ENCODE data around the gene OR2AJ1. TPM values are rescaled to one million over a fixed set of nuclear protein-coding genes. Genes with fewer than 3 reads are reported as not detected.

OR2AJ1 gene
- total RNA-seq, 1 donor from 2014 or later = not detected

GRCh38 chr1:247919952-247920351, 4.7 kb upstream of the OR2AJ1 start, which contains the start of gene OR2T8:
TSS of gene OR2T8 (plus strand) at chr1:247920252. CDS start at chr1:247921018, 766 bp downstream.
- no peak within 1 kb of the TSS for H3K4me3 ChIP-seq
- no peaks in the 10 kb centered on the region for H3K27me3 ChIP-seq
- H3K36me3 ChIP-seq = no peaks in the 10 kb centered on the region
- H3K9me3 ChIP-seq (ENCODE audit: low read depth) = peaks cover 15% of the 10 kb centered on the region
- TF ChIP-seq, protein P1, sequence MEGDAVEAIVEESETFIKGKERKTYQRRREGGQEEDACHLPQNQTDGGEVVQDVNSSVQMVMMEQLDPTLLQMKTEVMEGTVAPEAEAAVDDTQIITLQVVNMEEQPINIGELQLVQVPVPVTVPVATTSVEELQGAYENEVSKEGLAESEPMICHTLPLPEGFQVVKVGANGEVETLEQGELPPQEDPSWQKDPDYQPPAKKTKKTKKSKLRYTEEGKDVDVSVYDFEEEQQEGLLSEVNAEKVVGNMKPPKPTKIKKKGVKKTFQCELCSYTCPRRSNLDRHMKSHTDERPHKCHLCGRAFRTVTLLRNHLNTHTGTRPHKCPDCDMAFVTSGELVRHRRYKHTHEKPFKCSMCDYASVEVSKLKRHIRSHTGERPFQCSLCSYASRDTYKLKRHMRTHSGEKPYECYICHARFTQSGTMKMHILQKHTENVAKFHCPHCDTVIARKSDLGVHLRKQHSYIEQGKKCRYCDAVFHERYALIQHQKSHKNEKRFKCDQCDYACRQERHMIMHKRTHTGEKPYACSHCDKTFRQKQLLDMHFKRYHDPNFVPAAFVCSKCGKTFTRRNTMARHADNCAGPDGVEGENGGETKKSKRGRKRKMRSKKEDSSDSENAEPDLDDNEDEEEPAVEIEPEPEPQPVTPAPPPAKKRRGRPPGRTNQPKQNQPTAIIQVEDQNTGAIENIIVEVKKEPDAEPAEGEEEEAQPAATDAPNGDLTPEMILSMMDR (IDR thresholded peaks at IDR 0.05) = no peak
- TF ChIP-seq EZH2 (IDR thresholded peaks at IDR 0.05) (no peak), EZH2phosphoT487 (IDR thresholded peaks at IDR 0.05) (no peak)
- no peaks in the 10 kb centered on the region for H3K79me2 ChIP-seq (ENCODE audit: low read depth)
- no peak within 1 kb of the TSS for H2AFZ ChIP-seq (replicated peaks)
- Mint-ChIP-seq H3K4me3 (no peak within 1 kb of the TSS), H3K36me3 (no peaks in the 10 kb centered on the region), H3K27me3 (ENCODE audit: insufficient read depth, low read depth) (no peaks in the 10 kb centered on the region), H3K9me3 (peaks cover 7% of the 10 kb centered on the region), H3K4me1 (no peaks in the 10 kb centered on the region), H3K27ac (no peak within 1 kb of the TSS)
- H3F3A ChIP-seq (ENCODE audit: low read depth) = no peaks in the 10 kb centered on the region
- H3K4me2 ChIP-seq = no peak within 1 kb of the TSS
- no peak within 1 kb of the TSS for H3K9ac ChIP-seq
- no peak within 1 kb of the TSS for H3K27ac ChIP-seq
- no peaks in the 10 kb centered on the region for H4K20me1 ChIP-seq (ENCODE audit: low read depth)
- no peaks in the 10 kb centered on the region for H3K4me1 ChIP-seq
- no peak for DNase-seq (ENCODE audit: low spot score)

- H3K4me1 Mint-ChIP-seq = no peaks in the 10 kb centered on the region
- no peaks in the 10 kb centered on the region for H3K4me1 ChIP-seq
- no peak overlapping the region for H3K4me3 ChIP-seq
- H3K79me2 ChIP-seq (ENCODE audit: low read depth) = no peaks in the 10 kb centered on the region
- no peaks in the 10 kb centered on the region for H4K20me1 ChIP-seq (ENCODE audit: low read depth)
- DNase-seq (ENCODE audit: low spot score) = no peak
- H3K9ac ChIP-seq = no peak overlapping the region
- no peaks in the 10 kb centered on the region for H3K36me3 ChIP-seq
- H3K27ac ChIP-seq = no peak overlapping the region
- H3K4me3 Mint-ChIP-seq = no peak overlapping the region
- peaks cover 13% of the 10 kb centered on the region for H3K9me3 ChIP-seq (ENCODE audit: low read depth)
- no peaks in the 10 kb centered on the region for H3F3A ChIP-seq (ENCODE audit: low read depth)
- no peak overlapping the region for H3K4me2 ChIP-seq
- H3K9me3 Mint-ChIP-seq = peaks cover 7% of the 10 kb centered on the region
- H3K27me3 Mint-ChIP-seq (ENCODE audit: insufficient read depth, low read depth) = no peaks in the 10 kb centered on the region
- no peak overlapping the region for H2AFZ ChIP-seq (replicated peaks)
- no peak overlapping the region for H3K27ac Mint-ChIP-seq
- TF ChIP-seq EZH2 (IDR thresholded peaks at IDR 0.05) (no peak), EZH2phosphoT487 (IDR thresholded peaks at IDR 0.05) (no peak)
- TF ChIP-seq, protein P1 (IDR thresholded peaks at IDR 0.05) = no peak
- no peaks in the 10 kb centered on the region for H3K36me3 Mint-ChIP-seq
- H3K27me3 ChIP-seq = no peaks in the 10 kb centered on the region
Measured at GRCh38 chr1:247923941-247924340, 748 bp upstream of the OR2AJ1 start.

- Histone ChIP-seq H3K4me2 (no peak overlapping the region), H3F3A (ENCODE audit: low read depth) (no peaks in the 10 kb centered on the region), H3K36me3 (no peaks in the 10 kb centered on the region), H3K27me3 (no peaks in the 10 kb centered on the region), H3K27ac (no peak overlapping the region), H3K4me1 (no peaks in the 10 kb centered on the region), H3K9ac (no peak overlapping the region), H3K9me3 (ENCODE audit: low read depth) (peaks cover 29% of the 10 kb centered on the region), H2AFZ (replicated peaks) (no peak overlapping the region), H3K4me3 (no peak overlapping the region), H3K79me2 (ENCODE audit: low read depth) (no peaks in the 10 kb centered on the region), H4K20me1 (ENCODE audit: low read depth) (no peaks in the 10 kb centered on the region)
- no peak for TF ChIP-seq EZH2 (IDR thresholded peaks at IDR 0.05)
- TF ChIP-seq EZH2phosphoT487 (IDR thresholded peaks at IDR 0.05) = no peak
- Mint-ChIP-seq H3K27ac (no peak overlapping the region), H3K4me1 (no peaks in the 10 kb centered on the region), H3K27me3 (ENCODE audit: insufficient read depth, low read depth) (no peaks in the 10 kb centered on the region), H3K36me3 (no peaks in the 10 kb centered on the region), H3K9me3 (peaks cover 18% of the 10 kb centered on the region), H3K4me3 (no peak overlapping the region)
- DNase-seq (ENCODE audit: low spot score) = no peak
Measured at GRCh38 chr1:247933989-247934388, 9.3 kb downstream of the OR2AJ1 start.

GRCh38 chr1:247935781-247936180, 11.1 kb downstream of the OR2AJ1 start:
- Histone ChIP-seq H2AFZ (replicated peaks) (no peak overlapping the region), H3K27me3 (no peaks in the 10 kb centered on the region), H3K4me1 (no peaks in the 10 kb centered on the region), H3K27ac (no peak overlapping the region), H3K4me2 (no peak overlapping the region), H3K79me2 (ENCODE audit: low read depth) (no peaks in the 10 kb centered on the region), H4K20me1 (ENCODE audit: low read depth) (no peaks in the 10 kb centered on the region), H3K36me3 (no peaks in the 10 kb centered on the region), H3K9ac (no peak overlapping the region), H3K9me3 (ENCODE audit: low read depth) (peaks cover 22% of the 10 kb centered on the region), H3K4me3 (no peak overlapping the region), H3F3A (ENCODE audit: low read depth) (no peaks in the 10 kb centered on the region)
- Mint-ChIP-seq H3K9me3 (peaks cover 18% of the 10 kb centered on the region), H3K4me1 (no peaks in the 10 kb centered on the region), H3K36me3 (no peaks in the 10 kb centered on the region), H3K27ac (no peak overlapping the region), H3K27me3 (ENCODE audit: insufficient read depth, low read depth) (no peaks in the 10 kb centered on the region), H3K4me3 (peak overlapping the region; percentile 46)
- TF ChIP-seq, protein P1 (IDR thresholded peaks at IDR 0.05) = no peak
- TF ChIP-seq EZH2phosphoT487 (IDR thresholded peaks at IDR 0.05) (no peak), EZH2 (IDR thresholded peaks at IDR 0.05) (no peak)
- no peak for DNase-seq (ENCODE audit: low spot score)
